Osteoblast (primary cell): ENCODE data around the gene PLCB4. TPM values are rescaled to one million over a fixed set of nuclear protein-coding genes. Genes with fewer than 3 reads are reported as not detected.

Experiments used
- DNase-seq: peaks from one replicate; pipeline ENCODE4 v3.0.0; 2011; ENCODE audit warnings: low spot score, mixed read lengths; ENCODE audit not compliant: insufficient read length; ENCODE audit errors: missing footprints
- H2AFZ ChIP-seq: 2 replicates; pipeline ENCODE4 v1.6.0; 2011; ENCODE audit warnings: mild to moderate bottlenecking, low read length
- H3K27ac ChIP-seq: 2 replicates; pipeline ENCODE4 v1.5.1; 2011; ENCODE audit warnings: mild to moderate bottlenecking, low read depth, low read length, moderate library complexity
- H3K27me3 ChIP-seq: 2 replicates; pipeline ENCODE4 v1.6.0; 2012; ENCODE audit warnings: mild to moderate bottlenecking, control low read depth, inconsistent platforms, low read length, moderate library complexity; ENCODE audit not compliant: insufficient read depth
- H3K36me3 ChIP-seq: 2 replicates; pipeline ENCODE4 v1.5.1; 2011; ENCODE audit warnings: mild to moderate bottlenecking, low read length, control low read depth, moderate library complexity; ENCODE audit not compliant: insufficient read depth
- H3K4me1 ChIP-seq: 2 replicates; pipeline ENCODE4 v1.5.1; 2011; ENCODE audit warnings: mild to moderate bottlenecking, low read length, control low read depth, moderate library complexity; ENCODE audit not compliant: insufficient read depth
- H3K4me2 ChIP-seq: 2 replicates; pipeline ENCODE4 v1.6.0; 2011; ENCODE audit warnings: mild to moderate bottlenecking, low read length; ENCODE audit not compliant: insufficient read depth
- H3K4me3 ChIP-seq: fragments of 200-600 bp; sonication (generic); 3 replicates; pipeline ENCODE4 v1.5.1; 2012; ENCODE audit warnings: mild to moderate bottlenecking, low read length, inconsistent platforms; ENCODE audit not compliant: insufficient read depth
- H3K79me2 ChIP-seq: 2 replicates; pipeline ENCODE4 v1.6.0; 2012; ENCODE audit warnings: mild to moderate bottlenecking, low read length, control low read depth, inconsistent platforms; ENCODE audit not compliant: insufficient read depth
- H3K9me3 ChIP-seq: 2 replicates; pipeline ENCODE4 v1.5.1; 2011; ENCODE audit warnings: low read depth, low read length, control low read depth
- H4K20me1 ChIP-seq: 2 replicates; pipeline ENCODE4 v1.6.0; 2012; ENCODE audit warnings: mild to moderate bottlenecking, low read length, control low read depth; ENCODE audit not compliant: insufficient read depth
- CTCF ChIP-seq: IDR thresholded peaks from 2 replicates; pipeline ENCODE4 v1.5.1; 2011; ENCODE audit warnings: mild to moderate bottlenecking, low read depth, low read length, moderate library complexity; ENCODE audit errors: extremely low read depth
- total RNA-seq: library from RNA; depleted of rRNA; stranded (reverse); fragments of >200 nt; gene quantifications from 2 replicates; pipeline ENCODE4 v1.2.3, GENCODE V29; 2012

PLCB4 gene
- total RNA-seq, 1 donor, result 13.0 TPM

GRCh38 chr20:9253006-9253539 is 184.2 kb downstream of the PLCB4 start:
- no peak for TF ChIP-seq CTCF
- no peaks in the 10 kb centered on the region for H3K36me3 ChIP-seq
- no peak for DNase-seq
- H3K27ac ChIP-seq, result no peak overlapping the region
- H3K4me2 ChIP-seq, result no peak overlapping the region
- no peak overlapping the region for H3K4me3 ChIP-seq
- H3K9me3 ChIP-seq, result no peaks in the 10 kb centered on the region
- H3K4me1 ChIP-seq, result peaks cover 2% of the 10 kb centered on the region
- peaks cover 6% of the 10 kb centered on the region for H3K79me2 ChIP-seq
- no peaks in the 10 kb centered on the region for H3K27me3 ChIP-seq
- H2AFZ ChIP-seq, result no peak overlapping the region
- no peaks in the 10 kb centered on the region for H4K20me1 ChIP-seq

GRCh38 chr20:9255171-9255570 is 186.3 kb downstream of the PLCB4 start:
- H3K27me3 ChIP-seq, result no peaks in the 10 kb centered on the region
- H3K79me2 ChIP-seq, result peaks cover 6% of the 10 kb centered on the region
- no peak for DNase-seq
- H3K4me1 ChIP-seq, result peaks cover 4% of the 10 kb centered on the region
- H2AFZ ChIP-seq, result no peak overlapping the region
- no peaks in the 10 kb centered on the region for H4K20me1 ChIP-seq
- no peak overlapping the region for H3K4me3 ChIP-seq
- H3K4me2 ChIP-seq, result no peak overlapping the region
- H3K9me3 ChIP-seq, result no peaks in the 10 kb centered on the region
- H3K36me3 ChIP-seq, result no peaks in the 10 kb centered on the region
- H3K27ac ChIP-seq, result no peak overlapping the region
- TF ChIP-seq CTCF, result no peak

GRCh38 chr20:9256393-9256792 is 187.5 kb downstream of the PLCB4 start:
- no peak overlapping the region for H3K4me3 ChIP-seq

GRCh38 chr20:9258901-9259300 is 190.0 kb downstream of the PLCB4 start:
- no peaks in the 10 kb centered on the region for H3K27me3 ChIP-seq
- H3K36me3 ChIP-seq, result no peaks in the 10 kb centered on the region
- no peak overlapping the region for H3K4me3 ChIP-seq
- no peak for TF ChIP-seq CTCF
- DNase-seq, result no peak
- H3K4me2 ChIP-seq, result no peak overlapping the region
- H4K20me1 ChIP-seq, result no peaks in the 10 kb centered on the region
- H3K79me2 ChIP-seq, result peaks cover 7% of the 10 kb centered on the region
- H3K4me1 ChIP-seq, result peaks cover 4% of the 10 kb centered on the region
- no peak overlapping the region for H3K27ac ChIP-seq
- no peaks in the 10 kb centered on the region for H3K9me3 ChIP-seq
- no peak overlapping the region for H2AFZ ChIP-seq

More at GRCh38 chr20:9256393-9256792, 187.5 kb downstream of the PLCB4 start:
- H3K4me1 ChIP-seq, result peaks cover 4% of the 10 kb centered on the region
- no peaks in the 10 kb centered on the region for H4K20me1 ChIP-seq
- no peak for TF ChIP-seq CTCF
- no peaks in the 10 kb centered on the region for H3K27me3 ChIP-seq
- DNase-seq, result no peak
- H3K9me3 ChIP-seq, result no peaks in the 10 kb centered on the region
- H3K27ac ChIP-seq, result no peak overlapping the region
- H3K79me2 ChIP-seq, result no peaks in the 10 kb centered on the region
- no peak overlapping the region for H2AFZ ChIP-seq
- H3K36me3 ChIP-seq, result no peaks in the 10 kb centered on the region
- H3K4me2 ChIP-seq, result no peak overlapping the region
